Activated CD4-positive, alpha-beta T cell treated with anti-CD3 and anti-CD28 coated beads for 24 hours (primary cell): ENCODE measurements around the gene TRIML1.
"Not testable (repeated sequence)": the region's sequence is repeated elsewhere in the genome, so short reads cannot be mapped to it uniquely, and the experiment has no call there.

ENCODE experiments used
- DNase-seq, 2 donors: peaks; one replicate each; pipeline ENCODE4 v3.0.0-alpha.2; 2020; ENCODE audit warnings: low read depth in 2 of 2

Gene TRIML1

DNA sequence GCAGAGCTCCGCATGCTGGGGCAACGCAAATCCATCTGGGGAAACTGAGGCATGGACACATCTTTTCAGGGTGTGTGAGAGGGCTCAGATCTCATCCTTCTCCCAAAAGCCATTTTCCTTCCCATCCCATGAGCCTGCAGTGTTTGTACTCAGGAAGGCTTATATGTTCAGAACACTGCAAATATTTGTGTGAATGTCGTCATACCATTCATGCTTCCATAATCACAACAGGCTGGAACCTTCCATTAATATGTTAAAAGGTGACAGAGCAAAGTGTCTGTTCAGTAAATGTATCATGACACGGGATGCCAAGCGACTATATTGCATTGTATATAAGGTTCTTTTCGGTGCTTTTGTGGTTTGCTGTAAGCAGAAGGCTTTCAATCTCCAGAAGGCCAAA is 8.5 kb downstream of the TRIML1 start:
- DNase-seq = no peak

DNA sequence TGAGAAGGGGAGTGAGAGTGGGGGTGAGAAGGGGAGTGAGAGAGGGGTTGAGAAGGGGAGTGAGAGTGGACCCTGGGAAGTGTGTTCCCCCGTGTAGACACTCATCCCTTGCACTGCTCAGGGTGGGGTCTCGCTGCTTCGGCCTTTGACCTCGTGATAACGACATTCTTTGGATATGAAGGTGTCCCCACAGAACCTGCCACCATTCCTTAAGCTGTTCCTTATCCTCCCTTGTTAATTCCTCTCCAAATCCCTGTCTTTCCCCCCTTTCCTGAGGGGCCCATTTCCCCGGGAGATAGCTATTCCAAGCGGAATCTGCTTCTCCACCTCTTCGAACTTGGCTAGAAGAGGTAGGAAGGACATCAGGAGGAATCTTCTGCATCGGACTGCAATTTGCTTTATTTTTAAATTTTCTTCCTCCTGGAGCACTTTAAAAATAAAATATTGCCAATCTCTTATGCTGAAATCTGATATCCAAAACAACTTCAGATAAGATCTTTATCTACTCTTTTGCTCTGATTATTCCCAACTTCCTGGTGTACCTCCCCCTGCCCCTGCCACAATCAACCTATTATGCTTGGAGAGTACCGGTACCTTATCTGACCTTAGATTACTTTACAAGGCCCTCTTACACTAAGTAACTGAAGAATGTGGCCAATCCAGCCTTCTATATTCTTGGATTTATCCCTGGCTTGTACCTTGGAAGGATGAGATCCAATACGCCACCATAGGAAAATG is 15.6 kb downstream of the TRIML1 start:
- no peak for DNase-seq

DNA sequence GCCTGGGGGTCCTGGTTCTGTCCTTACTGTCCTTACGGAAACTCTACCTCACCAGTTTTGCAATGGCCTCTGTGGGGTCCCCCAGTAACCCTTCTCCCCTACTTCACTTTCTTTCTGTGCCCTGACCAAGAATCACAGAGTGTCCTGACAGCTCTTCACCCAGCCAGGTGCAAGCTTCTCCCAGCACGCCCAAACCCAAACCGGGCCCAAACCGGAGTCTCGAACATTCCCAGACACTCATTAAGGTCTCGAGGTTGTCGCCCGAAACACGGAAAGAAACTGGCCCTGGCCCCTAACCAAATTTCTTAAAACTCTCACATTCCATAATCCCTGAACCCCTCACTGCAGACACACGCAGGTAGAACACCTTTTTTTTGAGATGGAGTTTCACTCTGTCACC is 19.1 kb downstream of the TRIML1 start:
- no peak for DNase-seq

DNA sequence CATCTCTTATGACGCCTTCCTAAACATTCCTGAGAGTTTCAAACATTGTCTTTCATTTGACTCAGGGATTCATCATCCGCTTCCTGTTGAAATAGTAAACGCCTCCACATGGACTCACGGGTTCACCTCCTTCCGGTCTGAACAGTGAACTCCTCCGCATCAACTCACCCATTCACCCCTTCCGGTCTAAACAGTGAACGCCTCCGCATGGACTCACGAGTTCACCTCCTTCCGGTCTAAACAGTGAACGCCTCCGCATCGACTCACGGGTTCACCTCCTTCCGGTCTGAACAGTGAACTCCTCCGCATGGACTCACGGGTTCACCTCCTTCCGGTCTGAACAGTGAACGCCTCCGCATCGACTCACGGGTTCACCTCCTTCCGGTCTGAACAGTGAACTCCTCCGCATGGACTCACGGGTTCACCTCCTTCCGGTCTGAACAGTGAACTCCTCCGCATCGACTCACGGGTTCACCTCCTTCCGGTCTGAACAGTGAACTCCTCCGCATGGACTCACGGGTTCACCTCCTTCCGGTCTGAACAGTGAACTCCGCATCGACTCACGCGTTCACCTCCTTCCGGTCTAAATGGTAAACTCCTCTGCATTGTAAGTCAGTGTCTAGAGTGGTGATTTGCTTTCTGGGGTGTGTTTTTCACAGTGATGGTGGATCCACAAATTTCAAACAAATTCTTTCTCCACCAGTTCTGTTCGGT is 20.4 kb downstream of the TRIML1 start:
- not testable (repeated sequence) for DNase-seq

DNA sequence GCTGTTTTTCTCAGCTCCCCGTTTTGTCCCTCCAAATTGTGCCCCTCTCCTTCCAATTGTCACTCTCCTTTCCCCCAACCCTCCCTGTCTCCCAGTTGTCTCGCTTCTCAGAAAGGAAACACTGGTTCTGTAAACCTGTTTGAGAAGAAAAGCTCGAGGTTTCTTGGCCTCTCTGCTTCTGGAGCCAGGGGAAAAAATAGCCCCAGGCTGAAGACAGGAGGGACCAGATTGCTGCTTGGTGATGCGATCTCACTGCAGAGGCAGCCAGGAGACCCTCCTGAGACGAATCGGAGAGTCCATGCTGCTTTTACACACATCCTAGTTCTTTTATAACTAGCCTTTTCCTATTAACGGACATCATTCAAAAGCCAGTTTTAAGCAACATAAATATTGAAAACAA is 21.2 kb downstream of the TRIML1 start:
- no peak for DNase-seq

DNA sequence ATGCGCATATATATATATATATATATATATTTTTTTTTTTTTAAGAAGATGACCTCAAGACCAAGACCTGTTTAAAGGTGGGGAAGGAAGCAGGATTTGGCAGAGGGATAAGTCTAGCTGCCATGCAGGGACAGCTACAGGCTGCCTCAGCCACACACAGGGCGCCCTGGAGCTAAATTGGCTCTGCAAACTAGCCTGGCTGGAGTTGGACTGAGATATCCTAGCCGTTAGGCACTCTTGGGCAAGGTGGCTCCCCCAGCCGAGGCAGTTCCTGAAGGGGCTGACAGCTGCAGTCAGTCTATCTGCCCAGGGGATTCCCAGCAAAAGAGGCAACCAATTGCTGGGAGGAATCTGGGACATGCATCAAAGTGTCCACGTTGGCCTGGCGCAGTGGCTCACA is 21.9 kb downstream of the TRIML1 start:
- no peak for DNase-seq

DNA sequence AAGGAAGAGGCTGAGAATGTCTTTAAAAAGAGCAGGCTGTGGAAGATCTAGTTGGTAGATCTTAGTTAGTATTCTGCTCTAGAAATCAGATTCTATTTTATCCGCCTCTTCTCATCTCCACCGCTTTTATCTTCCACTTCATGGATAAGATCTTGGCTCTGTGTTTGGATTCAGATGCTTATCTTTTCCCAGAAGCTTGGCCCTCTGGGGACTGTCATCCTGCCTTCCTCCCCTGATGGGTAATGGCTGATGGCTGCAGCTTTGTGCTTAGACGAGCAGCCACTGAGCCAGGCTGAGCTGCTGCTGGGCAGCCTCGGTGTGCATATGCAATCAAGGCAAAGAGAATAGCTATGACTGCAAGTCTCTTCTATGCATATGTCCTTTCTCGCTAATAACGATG is 23.5 kb downstream of the TRIML1 start:
- DNase-seq = no peak

DNA sequence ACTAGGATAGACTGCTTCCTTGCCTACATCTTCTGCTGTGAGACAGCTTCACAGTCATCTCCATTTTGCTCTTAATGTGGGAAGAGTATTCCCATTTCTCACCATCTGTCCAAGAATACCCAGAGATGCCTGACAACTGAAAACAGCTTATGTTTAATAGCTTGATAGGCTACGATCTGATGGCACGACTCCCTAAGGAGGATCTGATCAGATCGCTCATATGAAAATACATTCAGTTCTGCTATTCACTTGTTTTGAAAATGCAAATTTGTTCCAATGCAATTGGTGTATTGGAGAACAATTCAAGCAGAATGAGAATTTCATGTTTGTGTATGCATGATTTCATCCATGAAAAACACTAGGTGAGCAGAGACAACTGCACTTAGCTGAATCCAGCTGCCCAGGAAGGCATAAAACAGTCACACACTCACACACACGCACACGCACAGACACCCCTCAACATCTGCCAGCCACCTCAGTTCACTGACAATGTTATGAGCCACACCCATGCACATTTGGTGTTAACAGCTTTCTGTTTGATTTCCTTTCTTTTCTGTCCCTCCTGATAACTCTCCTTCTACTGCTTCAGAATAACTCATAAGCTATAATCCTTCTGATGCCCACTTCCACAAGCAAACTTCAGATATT is 29.6 kb downstream of the TRIML1 start:
- DNase-seq = no peak

DNA sequence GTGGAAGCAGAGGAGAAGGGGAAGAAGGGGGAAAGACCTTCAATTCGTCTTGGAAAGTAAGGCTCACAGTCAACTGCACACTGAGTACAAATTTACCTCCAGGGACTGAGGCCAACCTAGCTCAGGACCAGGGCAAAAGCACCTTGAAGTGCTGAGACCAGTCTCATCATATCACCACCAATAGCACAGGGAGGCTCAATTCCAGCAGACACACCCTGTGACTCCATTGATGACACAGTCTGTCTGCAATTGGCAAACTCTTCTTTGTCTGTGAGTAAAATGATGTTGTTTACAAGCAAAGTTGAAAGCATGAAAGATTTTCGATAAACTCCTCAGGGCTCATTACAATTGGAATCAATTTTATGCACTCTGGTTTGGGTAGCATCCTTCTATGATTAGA is 32.3 kb downstream of the TRIML1 start:
- no peak for DNase-seq

DNA sequence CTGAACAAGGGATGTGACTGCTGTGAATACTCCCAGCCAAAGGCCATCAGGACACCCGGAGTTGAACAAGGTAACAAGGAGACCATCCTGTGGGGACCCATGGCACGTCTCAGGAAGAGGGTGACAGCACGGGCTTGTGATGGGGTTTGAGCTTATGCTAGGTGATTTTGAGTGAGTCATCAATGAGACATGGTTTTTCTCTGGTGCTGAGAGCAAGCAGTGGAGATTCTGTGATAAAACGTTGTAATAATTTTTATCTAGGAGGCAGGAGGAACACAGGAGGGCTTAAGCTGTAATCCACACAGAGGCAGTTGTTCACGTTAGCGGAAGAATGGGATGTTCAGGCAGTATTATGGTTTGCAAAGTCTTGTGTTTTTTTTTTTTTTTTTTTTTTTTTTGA is 36.0 kb downstream of the TRIML1 start:
- no peak for DNase-seq

DNA sequence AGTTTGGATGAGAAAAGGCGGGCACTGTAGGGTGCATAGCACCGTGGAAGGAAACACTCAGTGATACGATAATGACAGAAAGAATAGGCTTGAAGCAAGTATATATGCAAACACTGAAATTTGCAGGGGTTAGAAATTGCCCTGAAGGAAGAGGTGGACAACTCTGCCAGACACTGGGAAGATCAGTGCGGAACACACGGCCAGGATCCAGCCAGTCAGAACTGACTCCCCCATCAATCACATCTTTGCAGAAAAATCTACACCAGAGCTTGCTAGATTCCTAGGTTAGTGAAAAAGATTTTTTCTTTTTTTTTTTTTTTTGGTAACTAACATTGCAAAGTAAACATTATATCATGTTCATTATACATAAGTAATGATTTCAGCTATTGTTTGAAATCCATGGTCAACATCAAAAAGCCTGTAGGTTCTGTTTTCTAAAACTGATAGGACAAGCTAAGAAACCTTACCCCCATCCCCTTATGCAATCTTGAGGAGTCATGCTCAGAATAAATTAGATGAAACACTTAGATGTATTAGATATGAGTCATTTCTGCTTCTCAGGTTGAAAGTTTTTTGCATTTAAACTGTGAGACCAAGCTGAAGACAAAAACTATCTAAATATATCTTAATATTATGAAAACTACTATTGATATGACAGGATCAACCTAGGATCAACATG is 38.9 kb downstream of the TRIML1 start:
- DNase-seq = no peak

DNA sequence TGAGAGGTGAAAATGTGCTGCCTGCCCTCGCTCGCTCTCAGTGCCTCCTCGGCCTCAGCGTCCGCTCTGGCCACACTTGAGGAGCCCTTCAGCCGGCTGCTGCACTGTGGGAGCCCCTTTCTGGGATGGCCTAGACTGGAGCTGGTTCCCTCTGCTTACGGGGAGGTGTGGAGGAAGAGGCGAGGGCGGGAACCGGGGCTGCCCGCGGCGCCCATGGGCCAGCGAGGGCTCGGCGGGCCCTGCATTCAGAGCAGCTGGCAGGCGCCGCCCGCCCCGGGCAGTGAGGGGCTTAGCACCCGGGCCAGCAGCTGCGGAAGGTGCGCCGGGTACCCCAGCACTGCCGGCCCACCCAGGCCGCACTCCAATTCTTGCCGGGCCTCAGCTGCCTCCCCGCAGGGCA is 39.6 kb downstream of the TRIML1 start:
- DNase-seq = no peak

DNA sequence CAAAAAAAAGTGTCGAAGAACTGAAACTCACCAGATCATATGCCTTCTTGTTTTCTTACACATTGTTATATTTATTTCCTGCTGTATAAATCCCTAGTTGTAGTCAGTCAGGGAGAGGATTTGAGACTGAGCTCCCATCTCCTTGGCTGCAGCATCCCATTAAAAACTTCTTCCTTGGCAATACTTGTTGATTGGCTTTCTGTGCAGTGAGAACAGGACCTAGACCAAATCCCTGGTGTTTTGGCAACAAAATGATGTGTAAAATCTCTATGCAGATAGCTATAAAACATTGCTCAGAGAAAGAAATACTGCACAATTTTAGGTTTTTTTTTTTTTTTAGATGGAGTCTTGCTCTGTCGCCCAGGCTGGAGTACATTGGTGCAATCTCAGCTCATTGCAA is 47.9 kb downstream of the TRIML1 start:
- no peak for DNase-seq

DNA sequence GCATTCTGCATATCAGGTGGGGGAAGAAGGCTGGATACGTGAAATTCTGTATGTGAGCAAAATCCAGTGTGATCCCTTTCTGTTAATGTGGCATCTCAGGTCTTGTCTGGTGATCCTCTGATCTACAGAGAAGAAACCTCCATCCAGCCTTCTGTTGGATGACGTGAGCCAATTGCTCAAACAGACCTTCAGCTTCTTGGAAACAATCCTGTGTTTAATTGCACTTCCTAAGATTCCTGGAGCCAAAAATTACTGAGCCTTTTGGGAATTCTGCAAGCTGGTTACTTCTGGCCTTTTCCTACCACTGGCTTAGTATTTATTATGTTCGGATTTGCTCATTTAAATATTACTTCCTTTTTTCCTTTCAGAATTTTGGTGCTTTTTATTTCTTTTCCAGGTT is 51.2 kb downstream of the TRIML1 start:
- no peak for DNase-seq

DNA sequence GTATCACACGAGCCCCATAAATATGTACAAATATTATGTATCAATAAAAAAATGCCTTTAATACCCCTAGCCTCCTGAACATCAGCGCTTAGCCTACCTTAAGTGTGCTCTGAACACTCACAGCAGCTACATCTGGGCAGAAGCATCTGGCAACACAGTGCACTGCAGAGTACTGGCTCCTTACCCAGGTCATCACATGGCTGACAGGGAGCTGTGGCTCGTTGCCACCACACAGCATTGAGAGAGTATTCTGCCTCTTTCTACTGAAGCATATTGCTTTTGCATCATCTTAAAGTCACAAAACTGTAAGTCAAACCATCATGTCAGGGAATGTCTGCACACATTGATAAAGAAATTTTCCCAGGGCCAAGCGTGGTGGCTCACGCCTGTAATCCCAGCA is 55.2 kb downstream of the TRIML1 start:
- DNase-seq = no peak

DNA sequence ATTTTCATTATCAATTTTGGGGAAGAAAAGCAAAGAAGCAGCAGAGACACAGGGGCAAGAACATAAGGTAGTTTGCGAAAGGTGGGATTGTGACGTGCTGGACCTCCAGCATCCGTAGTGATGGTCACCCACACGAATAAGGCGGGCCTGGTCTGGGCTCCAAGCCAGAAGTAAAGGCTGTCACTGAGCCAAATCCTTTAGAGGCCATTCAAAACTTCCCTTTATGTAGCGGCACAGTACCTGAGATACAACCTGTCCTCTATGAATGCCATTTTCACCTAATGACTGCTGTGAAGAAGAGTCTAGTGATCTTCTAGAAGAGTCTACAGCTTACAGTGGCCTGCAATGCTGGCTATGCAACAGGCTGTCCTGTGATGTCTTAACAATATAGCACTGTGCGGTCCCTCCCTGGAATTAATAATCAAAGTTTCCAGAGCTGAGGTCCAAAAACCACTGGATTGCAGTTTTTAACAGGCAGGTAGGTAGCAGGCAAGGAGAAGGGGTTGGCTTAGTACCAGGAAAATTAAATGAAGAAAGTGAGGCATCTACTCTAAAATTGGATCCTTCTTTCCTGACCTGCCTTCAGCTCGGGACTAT is 56.2 kb downstream of the TRIML1 start:
- DNase-seq = no peak

DNA sequence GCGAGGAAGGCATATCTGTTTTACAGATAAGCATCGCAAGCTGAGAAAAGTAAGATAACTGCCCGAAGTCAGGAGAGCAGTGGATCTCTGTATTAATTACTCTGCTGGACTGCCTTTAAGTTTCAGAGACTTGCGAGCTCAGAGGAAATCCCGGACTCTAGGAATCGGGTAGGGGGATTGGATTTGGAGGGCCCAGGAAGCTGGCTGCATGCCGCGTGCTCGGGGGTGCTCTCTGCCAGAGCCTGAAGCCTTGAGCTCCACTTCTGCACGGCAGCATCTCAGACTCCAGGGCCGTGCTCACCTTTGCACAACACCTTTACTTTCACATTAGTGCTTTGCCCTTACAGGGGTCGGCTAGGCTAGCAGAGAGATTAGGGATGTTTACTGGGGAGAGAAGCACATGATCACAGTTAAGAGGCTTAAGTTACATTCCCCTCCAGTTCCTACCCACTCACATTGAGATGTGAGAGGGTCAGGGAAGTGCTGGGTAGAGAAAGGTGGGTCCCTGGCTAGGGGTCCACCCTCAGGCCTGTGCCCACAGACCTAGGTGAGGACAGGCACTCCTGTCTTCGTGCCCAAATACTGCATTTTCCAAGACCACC is 57.0 kb downstream of the TRIML1 start:
- no peak for DNase-seq
